ENCODE results near the gene SLC38A11.

GRCh38 chr2:164887434-164888144 lies 67.7 kb downstream of the SLC38A11 start:
- TF ChIP-seq POLR2A (IDR thresholded peaks at IDR 0.05) = no peak
- TF ChIP-seq CTCF (IDR thresholded peaks at IDR 0.05) = no peak
